Fibroblast of skin of scalp (primary cell): Measurements from ENCODE around the gene MOB3B.

ENCODE experiments used
- DNase-seq: peaks from one replicate; pipeline ENCODE4 v3.0.0-alpha.2; 2013

Gene MOB3B

GRCh38 chr9:27414220-27414761, 115.3 kb downstream of the MOB3B start:
- DNase-seq = no peak

- no peak for DNase-seq
Observed at GRCh38 chr9:27413511-27414219, 115.9 kb downstream of the MOB3B start.

- no peak for DNase-seq
Observed at GRCh38 chr9:27412963-27413362, 116.7 kb downstream of the MOB3B start.

DNA sequence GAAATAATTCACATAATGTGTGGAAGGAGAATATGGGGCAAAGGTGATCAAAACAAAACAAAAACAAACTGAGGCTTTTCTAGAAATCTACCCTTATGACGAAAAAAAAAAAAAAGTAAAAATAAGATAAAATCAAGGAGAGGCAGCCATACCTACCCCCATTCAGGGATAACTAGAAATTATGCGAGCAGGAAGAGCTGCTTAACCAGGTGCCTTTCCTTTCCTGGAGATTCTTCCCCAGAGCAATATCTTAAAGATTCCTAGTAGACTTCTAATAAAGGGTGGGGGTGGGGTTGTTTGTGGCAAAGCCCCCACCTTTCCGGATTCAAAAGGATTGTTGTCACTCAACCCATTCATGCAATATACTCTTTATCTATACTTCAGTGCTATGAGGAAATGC, 117.5 kb downstream of the MOB3B start:
- DNase-seq = no peak

GRCh38 chr9:27408482-27408881, 121.1 kb downstream of the MOB3B start:
- no peak for DNase-seq

DNA sequence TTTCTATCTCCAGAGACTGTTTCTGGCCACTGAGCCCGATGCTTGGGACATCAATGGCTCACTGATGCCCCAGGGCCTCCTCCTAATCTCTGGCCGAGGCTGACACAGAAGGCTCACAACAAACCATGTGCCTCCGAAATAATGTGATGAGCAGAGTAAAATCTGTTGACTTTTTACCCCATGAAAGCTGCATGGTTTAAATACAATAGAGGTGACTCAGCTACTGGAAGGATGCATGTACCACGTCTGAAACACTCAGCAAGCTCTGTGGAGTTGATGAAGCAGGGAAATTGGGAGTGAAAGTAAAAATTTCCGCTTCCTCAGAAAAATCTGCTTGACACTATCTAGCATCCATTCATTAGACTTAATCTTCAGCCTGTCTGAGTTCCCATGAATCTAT, 121.6 kb downstream of the MOB3B start:
- peak; percentile 60 for DNase-seq

DNA sequence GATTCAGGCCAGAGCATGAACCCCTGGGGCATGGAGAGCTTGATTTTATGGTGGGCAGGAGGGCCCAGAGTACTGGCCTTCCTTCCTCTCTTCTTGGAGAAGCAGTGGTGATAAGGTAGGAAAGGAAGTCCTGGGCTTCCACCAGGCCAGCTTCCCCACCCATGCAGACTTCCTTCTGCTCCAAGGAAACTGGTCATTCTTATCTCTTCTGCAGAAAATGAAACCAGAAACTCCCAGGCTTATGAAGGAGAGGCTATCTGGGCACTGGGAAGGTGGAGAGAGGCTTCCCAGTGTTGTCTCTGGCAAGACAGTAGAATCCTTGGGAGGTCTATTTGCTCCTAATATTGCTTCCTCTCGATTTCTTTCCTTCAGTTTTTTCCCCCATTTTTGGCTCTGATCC, 122.1 kb downstream of the MOB3B start:
- DNase-seq = no peak

GRCh38 chr9:27404661-27405060, 125.0 kb downstream of the MOB3B start:
- DNase-seq = no peak

- DNase-seq = no peak
Observed at GRCh38 chr9:27402626-27403025, 127.0 kb downstream of the MOB3B start.

DNA sequence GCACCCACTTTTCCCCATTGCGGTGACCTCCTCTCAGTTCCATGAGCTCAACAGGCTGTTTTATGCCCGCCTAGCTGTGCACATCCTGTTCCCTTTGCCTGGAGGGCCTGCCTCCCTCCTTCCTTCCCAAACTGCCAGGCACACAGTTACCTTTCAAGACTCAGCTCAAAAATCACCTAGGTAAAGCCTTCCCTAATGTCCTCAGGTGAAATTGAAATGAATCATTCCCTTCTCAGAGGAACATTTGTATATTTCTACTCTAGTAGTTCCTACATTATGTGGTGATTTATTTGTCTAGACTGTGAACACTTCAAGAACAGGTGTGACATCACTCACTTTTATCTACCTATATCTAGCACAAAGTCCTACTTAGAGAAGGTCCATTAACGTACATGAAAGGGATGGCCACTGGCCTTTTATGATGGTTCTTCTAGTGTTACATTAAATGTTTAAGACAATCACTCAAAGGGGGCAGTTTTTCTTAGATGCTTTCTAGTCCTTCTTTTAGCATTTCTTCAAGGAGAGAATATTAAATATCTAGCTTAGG, 129.2 kb downstream of the MOB3B start:
- no peak for DNase-seq

- no peak for DNase-seq
Observed at GRCh38 chr9:27398982-27399653, 130.5 kb downstream of the MOB3B start.

GRCh38 chr9:27396495-27396894, 133.1 kb downstream of the MOB3B start:
- DNase-seq = no peak

DNA sequence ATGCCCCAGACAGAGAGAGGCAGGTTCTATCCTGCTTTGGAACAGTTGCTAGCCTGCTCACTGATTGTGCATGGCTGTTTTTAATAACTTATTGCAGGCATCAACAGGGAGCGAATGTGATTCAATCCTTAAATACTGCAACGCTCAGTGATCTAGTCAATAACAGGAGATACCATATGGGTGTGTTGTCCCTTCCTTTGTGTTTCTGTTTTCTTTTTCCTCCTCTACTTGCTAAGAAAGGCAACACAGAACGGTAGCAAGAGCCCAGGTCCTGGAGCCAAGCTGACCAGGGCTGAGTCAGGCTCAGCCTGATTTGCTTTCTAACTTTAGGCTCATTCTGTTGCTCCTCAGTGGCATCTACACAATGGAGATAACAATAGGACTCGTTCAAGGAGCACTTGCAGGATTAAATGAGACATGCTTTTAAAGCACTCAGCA, 134.1 kb downstream of the MOB3B start:
- no peak for DNase-seq

DNA sequence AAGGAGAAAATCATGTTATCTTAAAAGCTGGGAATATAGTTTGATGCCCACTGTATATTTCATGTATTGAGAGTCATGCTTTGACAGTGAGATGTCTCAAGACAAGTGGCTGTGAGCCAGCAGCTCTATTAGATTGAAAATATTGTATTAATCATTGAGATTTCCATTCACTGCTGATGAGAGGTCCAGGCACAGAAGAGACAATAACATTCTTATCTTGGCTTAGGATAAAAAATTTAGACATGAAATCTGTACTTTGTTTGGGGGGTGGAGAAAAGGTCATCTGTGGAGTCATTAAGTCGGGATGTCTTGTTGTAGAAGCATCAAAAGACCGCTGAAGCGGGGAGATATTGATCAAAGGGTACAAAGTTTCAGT, 134.8 kb downstream of the MOB3B start:
- no peak for DNase-seq

GRCh38 chr9:27394154-27394825, 135.3 kb downstream of the MOB3B start:
- DNase-seq = peak; percentile 2

DNA sequence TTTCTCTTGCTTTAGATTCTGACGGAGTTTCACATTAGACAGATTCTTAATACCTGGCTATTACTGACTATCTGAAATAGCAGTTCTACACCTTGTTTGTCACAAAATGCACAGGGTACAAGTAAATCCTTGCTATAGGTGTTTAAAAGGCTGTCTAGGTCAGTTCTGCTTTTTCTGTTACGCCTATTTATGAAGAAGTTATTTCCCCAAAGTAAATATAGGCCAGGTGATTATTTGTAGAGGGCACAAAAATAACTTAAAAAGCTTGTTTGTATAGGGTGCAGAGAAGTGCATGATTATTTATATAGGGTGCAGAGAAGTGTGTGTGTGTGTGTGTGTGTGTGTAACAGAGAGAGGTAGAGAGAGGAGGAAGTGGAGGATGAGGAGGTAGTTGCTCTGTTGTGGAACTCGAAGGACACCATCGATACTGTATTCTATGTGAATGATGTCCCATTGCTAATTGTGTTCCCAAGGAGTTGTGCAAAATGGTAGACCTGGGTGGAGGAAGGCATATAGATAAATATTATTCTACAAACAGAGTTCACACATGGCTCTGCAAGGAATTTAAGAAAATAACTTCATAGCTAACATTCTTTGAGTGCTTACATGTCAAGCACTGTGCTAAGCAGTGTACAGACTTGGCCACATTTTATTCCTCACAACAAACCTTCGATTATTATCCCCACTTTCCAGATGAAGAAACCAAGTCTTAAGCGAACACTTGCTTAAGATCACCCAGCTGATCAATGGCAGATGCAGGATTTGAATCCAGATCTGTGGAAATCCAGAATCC, 136.4 kb downstream of the MOB3B start:
- peak; percentile 12 for DNase-seq

DNA sequence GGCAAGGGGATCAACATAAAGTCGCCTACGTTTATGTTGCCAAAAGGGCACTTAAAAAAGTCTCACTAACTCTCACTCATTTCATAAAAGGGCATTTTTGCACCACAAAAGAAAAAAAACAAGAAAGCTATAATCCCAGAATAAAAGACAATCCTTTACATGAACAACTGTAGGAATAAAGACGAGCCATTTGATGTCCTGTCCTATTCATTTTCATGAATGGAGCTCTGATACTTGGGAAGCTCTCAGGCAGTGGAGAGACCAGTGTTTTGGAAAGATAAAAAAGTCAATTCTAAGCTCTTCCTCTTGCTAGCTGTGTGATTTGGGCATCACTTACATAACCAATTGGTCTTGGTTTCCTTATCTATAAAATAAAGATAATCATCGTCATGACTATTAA, 137.2 kb downstream of the MOB3B start:
- no peak for DNase-seq

DNA sequence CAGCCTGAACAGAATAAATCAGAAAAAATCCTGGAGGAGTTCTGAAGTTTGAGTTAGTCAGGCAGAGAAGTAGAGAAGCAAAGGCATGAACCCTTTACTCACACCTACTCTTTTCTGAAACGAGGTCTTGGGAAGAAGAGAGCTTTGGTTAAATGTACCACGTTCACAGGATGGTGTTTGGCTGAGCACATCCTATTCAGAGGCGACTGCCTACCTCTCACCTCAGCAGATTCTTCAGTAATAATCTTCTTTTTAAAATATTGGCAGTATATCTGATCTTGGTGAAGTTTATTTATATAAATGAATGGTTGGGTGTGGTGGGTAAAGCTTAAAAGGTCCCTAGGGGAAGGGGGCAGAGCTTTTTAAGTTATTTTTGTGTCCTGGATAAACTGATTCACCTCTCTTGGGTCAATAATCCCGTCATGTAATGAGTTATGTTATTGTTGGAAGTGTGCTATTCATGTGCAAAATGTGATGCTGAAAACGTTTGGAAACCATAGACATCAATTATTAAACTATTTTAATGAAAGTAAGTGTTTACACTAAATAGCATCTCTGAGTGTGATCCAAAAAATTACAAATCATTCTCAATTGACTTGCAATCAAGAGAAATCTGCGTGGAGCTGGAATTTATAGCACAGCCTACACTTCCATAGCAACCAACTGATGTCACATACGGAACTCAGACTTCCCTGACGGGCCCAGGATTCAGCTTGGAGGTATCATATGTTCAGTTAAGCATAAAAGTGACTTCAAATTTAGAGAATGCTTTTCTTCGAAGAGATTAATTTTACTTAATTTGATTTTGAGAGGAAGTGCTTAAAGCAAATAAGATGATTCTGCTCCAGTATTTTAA, 138.3 kb downstream of the MOB3B start:
- no peak for DNase-seq

DNA sequence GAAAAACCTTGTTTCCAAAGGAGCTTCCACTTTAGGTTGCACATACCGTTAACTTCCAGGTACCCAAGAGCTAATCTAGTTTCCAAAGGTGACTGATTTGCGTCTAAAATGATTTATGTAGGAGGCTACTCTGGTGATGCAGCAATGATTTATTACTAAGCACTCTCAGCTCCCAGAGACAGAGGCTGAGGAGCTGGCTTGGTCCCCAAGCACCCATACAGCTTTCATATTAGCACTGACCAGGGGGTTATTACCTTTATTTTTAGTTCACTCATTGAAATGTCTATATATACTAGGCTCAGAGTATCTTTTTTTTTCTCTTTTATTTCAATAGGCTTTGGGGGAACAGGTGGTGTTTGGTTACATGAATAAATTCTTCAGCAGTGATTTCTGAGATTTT, 141.5 kb downstream of the MOB3B start:
- DNase-seq = no peak

DNA sequence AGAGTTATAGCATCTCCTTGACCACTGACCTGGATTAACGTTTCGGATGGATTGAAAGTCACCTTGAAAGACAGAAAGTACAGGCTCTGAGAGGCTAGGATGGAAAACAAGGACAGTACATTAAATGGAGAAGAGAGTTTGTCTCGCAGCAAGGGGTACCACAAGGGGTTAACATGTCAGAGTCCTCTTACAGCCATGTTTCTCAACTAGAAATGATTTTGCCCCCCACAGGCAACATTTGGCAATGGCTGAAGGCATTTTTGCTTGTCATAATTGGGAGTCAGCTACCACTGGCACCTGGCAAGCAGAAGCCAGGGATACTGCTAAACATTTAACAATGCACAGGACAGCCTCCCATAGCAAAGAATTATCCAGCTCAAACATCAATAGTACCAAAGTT, 141.9 kb downstream of the MOB3B start:
- no peak for DNase-seq

DNA sequence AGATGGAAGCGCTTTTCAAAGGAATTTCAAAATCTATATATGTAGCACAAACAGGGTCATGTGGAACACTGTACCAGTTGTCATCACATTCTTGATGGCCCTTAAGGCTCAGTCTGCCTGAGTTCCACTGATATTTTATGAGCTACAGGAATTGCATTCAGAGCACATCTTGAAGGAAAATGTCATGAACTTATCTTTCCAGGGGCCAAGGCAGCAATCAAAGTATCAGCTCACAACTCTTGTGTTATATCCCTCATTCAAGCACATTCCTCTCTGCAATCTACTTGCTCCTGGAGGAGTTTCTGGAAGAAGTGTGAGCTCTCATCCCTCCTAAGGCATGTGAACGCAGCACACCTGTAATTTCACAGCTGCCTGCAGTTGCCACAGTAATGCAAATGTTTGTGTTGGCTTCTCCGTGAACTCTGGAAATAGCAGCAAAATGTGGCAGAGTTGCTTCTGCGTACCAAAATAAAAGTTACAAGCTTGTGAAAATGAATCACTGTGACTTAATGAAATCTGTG, 143.0 kb downstream of the MOB3B start:
- DNase-seq = no peak
